ENCODE measurements around the gene CLPTM1L. TPM values are rescaled to one million over a fixed set of nuclear protein-coding genes. Genes with fewer than 3 reads are reported as not detected.
"Not testable (repeated sequence)": the region's sequence is repeated elsewhere in the genome, so short reads cannot be mapped to it uniquely, and the experiment has no call there.

The CLPTM1L gene
- total RNA-seq, 2 donors from 2014 or later: 56.6 to 85.4 TPM

DNA sequence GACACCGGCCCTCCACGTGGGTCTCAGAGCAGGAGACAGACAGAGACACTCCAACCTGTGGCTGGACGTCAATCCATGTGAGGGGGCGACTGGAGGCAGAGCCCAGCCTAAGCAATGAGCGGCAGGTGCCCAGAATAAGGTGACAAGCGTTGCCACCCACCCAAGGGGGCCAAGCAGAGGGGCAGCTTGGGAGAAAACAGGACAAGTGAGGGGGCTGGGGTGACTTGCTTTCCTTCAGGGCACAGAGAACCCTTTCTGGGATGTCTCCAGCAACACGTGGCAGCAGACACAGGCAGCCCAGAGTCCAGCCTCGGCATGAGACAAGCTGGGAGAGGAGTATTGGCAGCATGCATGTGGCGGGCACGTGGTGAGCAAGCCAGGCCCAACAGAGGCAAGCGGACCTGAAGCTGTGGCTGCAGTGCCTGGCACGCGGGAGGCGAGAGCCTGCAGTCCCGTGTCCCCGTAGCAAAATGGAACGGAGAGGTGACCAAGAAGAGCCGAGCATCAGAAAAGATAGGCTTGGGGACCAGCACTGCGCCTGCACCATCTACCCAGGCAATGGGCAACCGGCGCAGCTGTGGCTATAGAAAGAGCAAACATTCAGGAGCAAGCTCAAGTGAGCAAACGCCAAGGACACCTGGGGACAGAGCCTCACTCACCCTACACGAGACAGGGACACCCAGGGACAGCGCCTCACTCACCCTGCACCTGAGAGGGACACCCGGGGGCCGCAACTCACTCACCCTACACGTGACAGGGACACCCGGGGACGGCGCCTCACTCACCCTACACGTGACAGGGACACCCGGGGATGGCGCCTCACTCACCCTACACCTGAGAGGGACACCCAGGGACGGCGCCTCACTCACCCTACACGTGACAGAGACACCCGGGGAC, 56.2 kb downstream of the CLPTM1L start:
- no peaks in the 10 kb centered on the region for H3K27me3 ChIP-seq

DNA sequence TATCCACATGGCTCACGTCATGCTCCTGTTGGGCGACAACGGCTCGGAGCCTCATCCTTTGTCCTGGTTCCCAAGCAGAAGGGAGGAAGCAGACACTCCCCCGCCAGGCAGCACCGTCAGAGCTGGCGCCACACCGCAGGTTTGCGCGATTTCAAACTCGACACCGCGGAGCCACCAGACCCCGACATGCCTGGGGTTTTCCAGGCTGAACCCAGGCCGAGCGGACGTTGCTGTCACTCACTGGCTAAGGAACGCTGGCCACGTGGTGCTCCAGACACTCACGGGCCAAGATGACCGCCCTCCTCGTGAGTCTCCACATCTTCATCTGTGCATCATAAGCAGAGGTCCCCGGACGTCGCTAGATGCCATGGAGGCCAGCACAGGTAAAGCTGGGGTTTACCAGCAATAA, 59.0 kb downstream of the CLPTM1L start:
- no peak overlapping the region for H3K27ac ChIP-seq
- TF ChIP-seq, protein P1, sequence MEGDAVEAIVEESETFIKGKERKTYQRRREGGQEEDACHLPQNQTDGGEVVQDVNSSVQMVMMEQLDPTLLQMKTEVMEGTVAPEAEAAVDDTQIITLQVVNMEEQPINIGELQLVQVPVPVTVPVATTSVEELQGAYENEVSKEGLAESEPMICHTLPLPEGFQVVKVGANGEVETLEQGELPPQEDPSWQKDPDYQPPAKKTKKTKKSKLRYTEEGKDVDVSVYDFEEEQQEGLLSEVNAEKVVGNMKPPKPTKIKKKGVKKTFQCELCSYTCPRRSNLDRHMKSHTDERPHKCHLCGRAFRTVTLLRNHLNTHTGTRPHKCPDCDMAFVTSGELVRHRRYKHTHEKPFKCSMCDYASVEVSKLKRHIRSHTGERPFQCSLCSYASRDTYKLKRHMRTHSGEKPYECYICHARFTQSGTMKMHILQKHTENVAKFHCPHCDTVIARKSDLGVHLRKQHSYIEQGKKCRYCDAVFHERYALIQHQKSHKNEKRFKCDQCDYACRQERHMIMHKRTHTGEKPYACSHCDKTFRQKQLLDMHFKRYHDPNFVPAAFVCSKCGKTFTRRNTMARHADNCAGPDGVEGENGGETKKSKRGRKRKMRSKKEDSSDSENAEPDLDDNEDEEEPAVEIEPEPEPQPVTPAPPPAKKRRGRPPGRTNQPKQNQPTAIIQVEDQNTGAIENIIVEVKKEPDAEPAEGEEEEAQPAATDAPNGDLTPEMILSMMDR (IDR thresholded peaks at IDR 0.05): no peak
- no peaks in the 10 kb centered on the region for H3K4me1 ChIP-seq
- no peak overlapping the region for H3K4me3 ChIP-seq
- no peaks in the 10 kb centered on the region for H3K27me3 ChIP-seq
- no peak for DNase-seq (ENCODE audit: low spot score)
- H3K36me3 ChIP-seq: no peaks in the 10 kb centered on the region
- H3K9me3 ChIP-seq: peaks cover 0 to 6% of the 10 kb centered on the region in 2 donors

More for the DNA sequence above, 56.2 kb downstream of the CLPTM1L start:
- TF ChIP-seq, protein P1 (IDR thresholded peaks at IDR 0.05): no peak
- H3K4me1 ChIP-seq: no peaks in the 10 kb centered on the region
- no peak for DNase-seq (ENCODE audit: low spot score)
- H3K36me3 ChIP-seq: no peaks in the 10 kb centered on the region
- H3K9me3 ChIP-seq: peaks cover 0 to 6% of the 10 kb centered on the region in 2 donors
- no peak overlapping the region for H3K4me3 ChIP-seq
- no peak overlapping the region for H3K27ac ChIP-seq

DNA sequence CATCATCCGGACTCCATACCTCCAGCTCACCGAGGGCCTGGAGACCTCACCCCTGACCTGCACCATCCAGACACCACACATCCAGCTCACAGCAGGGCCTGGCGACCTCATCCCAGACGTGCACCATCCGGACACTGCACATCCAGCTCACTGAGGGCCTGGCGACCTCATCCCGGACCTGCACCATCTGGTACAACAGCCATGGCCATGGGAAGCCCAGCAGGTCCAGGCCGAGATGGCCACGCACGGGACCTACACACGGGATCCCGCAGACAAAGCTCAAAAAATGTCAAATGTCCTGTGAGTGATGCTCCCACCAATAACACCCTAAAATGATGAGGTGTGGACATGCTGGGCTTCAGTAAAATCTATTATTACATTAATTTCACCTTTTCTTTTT, 59.8 kb downstream of the CLPTM1L start:
- Histone ChIP-seq H3K4me3 (no peak overlapping the region), H3K4me1 (no peaks in the 10 kb centered on the region), H3K27ac (no peak overlapping the region), H3K9me3 (peaks cover 0 to 6% of the 10 kb centered on the region in 2 donors), H3K27me3 (no peaks in the 10 kb centered on the region), H3K36me3 (no peaks in the 10 kb centered on the region)
- DNase-seq (ENCODE audit: low spot score): no peak
- TF ChIP-seq, protein P1 (IDR thresholded peaks at IDR 0.05): no peak

DNA sequence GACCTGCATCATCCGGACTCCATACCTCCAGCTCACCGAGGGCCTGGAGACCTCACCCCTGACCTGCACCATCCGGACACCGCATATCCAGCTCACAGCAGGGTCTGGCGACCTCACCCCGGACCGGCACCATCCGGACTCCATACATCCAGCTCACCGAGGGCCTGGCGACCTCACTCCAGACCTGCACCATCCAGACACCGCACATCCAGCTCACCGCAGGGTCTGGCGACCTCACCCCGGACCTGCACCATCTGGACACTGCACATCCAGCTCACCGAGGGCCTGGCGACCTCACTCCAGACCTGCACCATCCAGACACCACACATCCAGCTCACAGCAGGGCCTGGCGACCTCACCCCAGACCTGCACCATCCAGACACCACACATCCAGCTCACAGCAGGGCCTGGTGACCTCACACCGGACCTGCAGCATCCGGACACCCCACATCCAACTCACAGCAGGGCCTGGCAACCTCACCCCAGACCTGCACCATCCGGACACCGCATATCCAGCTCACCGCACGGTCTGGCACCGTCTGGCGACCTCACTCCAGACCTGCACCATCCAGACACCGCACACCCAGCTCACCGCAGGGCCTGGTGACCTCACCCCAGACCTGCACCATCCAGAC, 60.4 kb downstream of the CLPTM1L start:
- H3K27me3 ChIP-seq; H3K4me1 ChIP-seq; DNase-seq (ENCODE audit: low spot score); H3K4me3 ChIP-seq; H3K9me3 ChIP-seq; H3K36me3 ChIP-seq; H3K27ac ChIP-seq: not testable (repeated sequence)

DNA sequence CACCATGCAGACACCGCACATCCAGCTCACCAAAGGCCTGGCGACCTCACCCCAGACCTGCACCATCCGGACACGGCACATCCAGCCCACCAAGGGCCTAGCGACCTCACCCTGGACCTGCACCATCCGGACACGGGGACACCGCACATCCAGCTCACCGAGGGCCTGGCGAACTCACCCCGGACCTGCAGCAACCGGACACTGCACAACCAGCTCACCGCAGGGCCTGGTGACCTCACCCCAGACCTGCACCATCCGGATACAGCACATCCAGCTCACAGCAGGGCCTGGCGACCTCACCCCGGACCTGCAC, 61.2 kb downstream of the CLPTM1L start:
- not testable (repeated sequence) for H3K27ac ChIP-seq

DNA sequence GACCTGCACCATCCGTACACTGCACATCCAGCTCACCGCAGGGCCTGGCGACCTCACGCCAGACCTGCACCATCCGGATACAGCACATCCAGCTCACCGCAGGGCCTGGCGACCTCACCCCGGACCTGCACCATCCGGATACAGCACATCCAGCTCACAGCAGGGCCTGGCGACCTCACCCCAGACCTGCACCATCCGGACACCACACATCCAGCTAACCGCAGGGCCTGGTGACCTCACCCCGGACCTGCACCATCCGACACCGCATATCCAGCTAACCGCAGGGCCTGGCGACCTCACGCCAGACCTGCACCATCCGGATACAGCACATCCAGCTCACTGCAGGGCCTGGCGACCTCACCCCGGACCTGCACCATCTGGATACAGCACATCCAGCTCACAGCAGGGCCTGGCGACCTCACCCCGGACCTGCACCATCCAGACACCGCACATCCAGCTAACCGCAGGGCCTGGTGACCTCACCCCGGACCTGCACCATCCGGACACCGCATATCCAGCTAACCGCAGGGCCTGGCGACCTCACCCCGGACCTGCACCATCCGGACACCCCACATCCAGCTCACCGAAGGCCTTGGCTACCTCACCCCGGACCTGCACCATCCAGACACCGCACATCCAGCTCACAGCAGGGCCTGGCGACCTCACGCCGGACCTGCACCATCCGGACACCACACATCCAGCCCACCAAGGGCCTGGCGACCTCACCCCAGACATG, 61.7 kb downstream of the CLPTM1L start:
- not testable (repeated sequence) for H3K36me3 ChIP-seq; H3K27me3 ChIP-seq; H3K4me3 ChIP-seq; H3K9me3 ChIP-seq; H3K27ac ChIP-seq; H3K4me1 ChIP-seq; DNase-seq (ENCODE audit: low spot score)

More for the DNA sequence above, 61.2 kb downstream of the CLPTM1L start:
- not testable (repeated sequence) for H3K27me3 ChIP-seq; H3K4me1 ChIP-seq; DNase-seq (ENCODE audit: low spot score); H3K9me3 ChIP-seq; H3K36me3 ChIP-seq; H3K4me3 ChIP-seq
